Measurements from ENCODE around the gene NR3C2. TPM values are rescaled to one million over a fixed set of nuclear protein-coding genes. Genes with fewer than 3 reads are reported as not detected.

Gene NR3C2
- total and polyA plus RNA-seq, 2 experiments from 2014 or later, result 1.2 to 3.0 TPM

- Histone ChIP-seq H3K9me2 (ENCODE audit: insufficient read depth) (no peaks in the 10 kb centered on the region), H3F3A (replicated peaks; ENCODE audit: low read depth) (no peaks in the 10 kb centered on the region), H3K4me1 (ENCODE audit: insufficient read depth) (peaks cover 3% of the 10 kb centered on the region; the same call in 1 of the 2 replicates), H3K27me3 (ENCODE audit: insufficient read depth) (no peaks in the 10 kb centered on the region), H3K36me3 (ENCODE audit: insufficient read depth) (no peaks in the 10 kb centered on the region), H2AFZ (no peak overlapping the region), H3K27ac (ENCODE audit: low read depth) (no peak overlapping the region), H3K4me2 (no peak overlapping the region), H4K20me1 (replicated peaks; ENCODE audit: insufficient read depth) (no peaks in the 10 kb centered on the region), H3K4me3 (no peak overlapping the region), H3K79me2 (replicated peaks; ENCODE audit: insufficient read depth) (no peaks in the 10 kb centered on the region)
- no peak for DNase-seq (ENCODE audit: low spot score)
- Mint-ChIP-seq H3K36me3 (ENCODE audit: low read depth) (no peaks in the 10 kb centered on the region), H3K27me3 (ENCODE audit: insufficient read depth, low read depth, poor library complexity) (no peaks in the 10 kb centered on the region), H3K4me1 (no peaks in the 10 kb centered on the region), H3K4me3 (no peak overlapping the region), H3K9me3 (no peaks in the 10 kb centered on the region), H3K27ac (no peak overlapping the region)
- no peak for ATAC-seq
- TF ChIP-seq STAT1 (IDR thresholded peaks at IDR 0.05; ENCODE audit: unreplicated experiment), result no peak
- TF ChIP-seq REST (IDR thresholded peaks at IDR 0.05; ENCODE audit: unreplicated experiment), result no peak
- no peak for TF ChIP-seq ZNF114 (CRISPR knock-in tag; IDR thresholded peaks at IDR 0.05)
These were observed 217.7 kb downstream of the NR3C2 start for GRCh38 chr4:148224476-148224875.

- no peaks in the 10 kb centered on the region for H4K20me1 ChIP-seq (replicated peaks; ENCODE audit: insufficient read depth)
- H3K79me2 ChIP-seq (replicated peaks; ENCODE audit: insufficient read depth), result no peaks in the 10 kb centered on the region
- H3K36me3 ChIP-seq (ENCODE audit: insufficient read depth), result no peaks in the 10 kb centered on the region
- H3F3A ChIP-seq (replicated peaks; ENCODE audit: low read depth), result no peaks in the 10 kb centered on the region
- H3K27ac ChIP-seq (ENCODE audit: low read depth), result no peak overlapping the region
- H3K4me2 ChIP-seq, result no peak overlapping the region
- no peak overlapping the region for H3K4me3 Mint-ChIP-seq
- no peaks in the 10 kb centered on the region for H3K36me3 Mint-ChIP-seq (ENCODE audit: low read depth)
- H3K27me3 ChIP-seq (ENCODE audit: insufficient read depth), result no peaks in the 10 kb centered on the region
- H3K9me3 Mint-ChIP-seq, result no peaks in the 10 kb centered on the region
- H2AFZ ChIP-seq, result no peak overlapping the region
- no peak overlapping the region for H3K4me3 ChIP-seq
- no peaks in the 10 kb centered on the region for H3K4me1 Mint-ChIP-seq
- ATAC-seq (peak; percentile 63), DNase-seq (ENCODE audit: low spot score) (peak; percentile 26)
- no peaks in the 10 kb centered on the region for H3K9me2 ChIP-seq (ENCODE audit: insufficient read depth)
- H3K4me1 ChIP-seq (ENCODE audit: insufficient read depth), result peaks cover 3% of the 10 kb centered on the region; the same call in 1 of the 2 replicates
- H3K27ac Mint-ChIP-seq, result no peak overlapping the region
- no peaks in the 10 kb centered on the region for H3K27me3 Mint-ChIP-seq (ENCODE audit: insufficient read depth, low read depth, poor library complexity)
- no peak for TF ChIP-seq ZNF114 (CRISPR knock-in tag; IDR thresholded peaks at IDR 0.05)
- no peak for TF ChIP-seq CTCF (conservative IDR thresholded peaks at IDR 0.05; ENCODE audit: low read depth in 2 of 2)
- no peak for TF ChIP-seq STAT1 (IDR thresholded peaks at IDR 0.05; ENCODE audit: unreplicated experiment)
- no peak for TF ChIP-seq JUNB (IDR thresholded peaks at IDR 0.05; ENCODE audit: unreplicated experiment)
- no peak for TF ChIP-seq POLR2AphosphoS5 (IDR thresholded peaks at IDR 0.05; ENCODE audit: low read depth)
- TF ChIP-seq EZH2 (IDR thresholded peaks at IDR 0.05; ENCODE audit: low read depth, unreplicated experiment), result no peak
- no peak for TF ChIP-seq EZH2phosphoT487 (IDR thresholded peaks at IDR 0.05; ENCODE audit: unreplicated experiment)
- no peak for TF ChIP-seq REST (IDR thresholded peaks at IDR 0.05; ENCODE audit: unreplicated experiment)
- TF ChIP-seq ZNF331 (CRISPR knock-in tag; IDR thresholded peaks at IDR 0.05; ENCODE audit: low read depth), result no peak
- TF ChIP-seq ETS1 (IDR thresholded peaks at IDR 0.05), result no peak
These were observed 219.1 kb downstream of the NR3C2 start for GRCh38 chr4:148222991-148223660.
